DMS153 (cell line): ENCODE results near the gene UFSP2.

Experiments
- DNase-seq: peaks from one replicate; lab custom pipeline; 2025; lab: John Stamatoyannopoulos, UW

Gene UFSP2

GRCh38 chr4:185425647-185426352 lies at the start of gene UFSP2:
TSS of gene UFSP2 (minus strand) at chr4:185425964. CDS start at chr4:185425868, 96 bp downstream.
- peak; percentile 75 for DNase-seq

GRCh38 chr4:185473247-185473646 lies 47.5 kb upstream of the UFSP2 start:
- no peak for DNase-seq

GRCh38 chr4:185472103-185472542 lies 46.4 kb upstream of the UFSP2 start:
- DNase-seq: no peak

GRCh38 chr4:185471235-185472102 lies 45.7 kb upstream of the UFSP2 start, which contains the start of gene CCDC110:
TSS of gene CCDC110 (minus strand) at chr4:185471733. CDS start at chr4:185471683, 50 bp downstream.
- peak; percentile 68 for DNase-seq

GRCh38 chr4:185470501-185471195 lies 44.9 kb upstream of the UFSP2 start:
- peak; percentile 41 for DNase-seq

- DNase-seq: no peak
Observed at GRCh38 chr4:185469580-185470154, 43.9 kb upstream of the UFSP2 start.

- DNase-seq: no peak
Observed at GRCh38 chr4:185468999-185469398, 43.2 kb upstream of the UFSP2 start.

GRCh38 chr4:185467991-185468390 lies 42.2 kb upstream of the UFSP2 start:
- DNase-seq: no peak

GRCh38 chr4:185467101-185467500 lies 41.3 kb upstream of the UFSP2 start:
- no peak for DNase-seq

GRCh38 chr4:185465707-185466106 lies 39.9 kb upstream of the UFSP2 start:
- DNase-seq: no peak

- DNase-seq: peak; percentile 33
Observed at GRCh38 chr4:185464887-185465286, 39.1 kb upstream of the UFSP2 start.

- no peak for DNase-seq
Observed at GRCh38 chr4:185464183-185464582, 38.4 kb upstream of the UFSP2 start.

GRCh38 chr4:185463541-185463940 lies 37.8 kb upstream of the UFSP2 start:
- DNase-seq: peak; percentile 58

GRCh38 chr4:185461565-185461964 lies 35.8 kb upstream of the UFSP2 start:
- no peak for DNase-seq

GRCh38 chr4:185457136-185457535 lies 31.4 kb upstream of the UFSP2 start:
- no peak for DNase-seq

GRCh38 chr4:185456131-185456530 lies 30.4 kb upstream of the UFSP2 start:
- no peak for DNase-seq

- no peak for DNase-seq
Observed at GRCh38 chr4:185445209-185445608, 19.4 kb upstream of the UFSP2 start.

GRCh38 chr4:185441479-185441878 lies 15.7 kb upstream of the UFSP2 start:
- DNase-seq: no peak

GRCh38 chr4:185437809-185438208 lies 12.0 kb upstream of the UFSP2 start:
- no peak for DNase-seq

- no peak for DNase-seq
Observed at GRCh38 chr4:185435466-185435865, 9.7 kb upstream of the UFSP2 start.

GRCh38 chr4:185429660-185430059 lies 3.9 kb upstream of the UFSP2 start:
- DNase-seq: no peak
